Amygdala (tissue), 56 donors: Measurements from ENCODE around the gene PPP2R5E.

Experiments
- DNase-seq, 56 donors: peaks; one replicate each; lab custom pipeline; 2025; lab: John Stamatoyannopoulos, UW

PPP2R5E gene

DNA sequence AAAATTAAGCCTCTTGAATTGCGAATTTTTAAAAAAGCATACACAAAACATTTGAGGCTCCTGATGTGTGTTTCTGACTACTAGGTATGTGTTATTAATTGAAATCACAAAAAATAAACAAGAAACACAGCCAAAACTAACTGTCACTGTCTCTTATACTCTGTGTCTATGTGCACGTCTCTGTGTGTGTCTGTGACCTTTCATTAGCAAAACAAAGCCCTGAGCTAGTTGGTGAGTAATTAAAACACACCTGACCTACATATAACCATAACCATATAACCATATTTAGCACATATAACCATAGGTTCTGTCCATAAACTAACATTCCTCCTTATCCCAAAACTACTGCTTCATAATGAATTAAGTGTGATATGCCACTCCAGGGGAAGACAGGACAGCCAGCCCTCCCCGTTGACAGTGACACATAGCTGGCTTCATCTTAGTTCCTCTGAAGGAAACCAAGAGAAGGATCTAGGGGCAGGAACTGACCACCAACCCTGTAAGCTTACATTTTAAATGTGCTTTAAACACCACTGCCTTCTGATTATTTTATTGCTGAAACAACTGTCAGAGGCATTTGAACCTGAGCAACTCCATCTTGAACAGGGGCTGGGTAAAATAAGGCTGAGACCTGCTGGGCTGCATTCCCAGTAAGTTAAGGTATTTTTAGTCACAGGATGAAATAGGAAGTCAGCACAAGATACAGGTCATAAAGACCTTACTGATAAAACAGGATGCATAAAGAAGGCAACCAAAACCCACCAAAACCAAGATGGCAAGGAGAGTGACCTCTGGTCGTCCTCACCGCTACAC is 106.7 kb downstream of the PPP2R5E start:
- no peak for DNase-seq

DNA sequence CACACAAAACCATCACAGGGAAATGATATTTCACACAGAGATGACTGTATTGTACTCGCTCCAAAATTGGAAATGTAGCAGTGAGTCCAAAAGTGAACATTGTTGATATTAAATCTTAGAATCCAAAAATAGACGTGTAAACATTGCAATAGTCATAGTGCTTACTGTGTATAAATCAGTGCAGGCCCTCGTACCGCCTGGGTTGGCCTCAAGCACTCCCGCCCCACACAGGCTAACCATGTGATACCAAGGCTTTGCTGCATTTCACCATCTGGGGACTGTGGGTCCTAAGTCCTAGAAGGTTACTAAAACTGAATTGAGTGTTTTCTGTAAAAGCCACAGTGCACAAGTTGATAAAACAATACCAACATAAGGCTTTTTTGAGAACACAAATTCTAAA is 107.3 kb downstream of the PPP2R5E start:
- DNase-seq: peak in 16 of 56 donors; percentile 6 to 52 (median 20)

DNA sequence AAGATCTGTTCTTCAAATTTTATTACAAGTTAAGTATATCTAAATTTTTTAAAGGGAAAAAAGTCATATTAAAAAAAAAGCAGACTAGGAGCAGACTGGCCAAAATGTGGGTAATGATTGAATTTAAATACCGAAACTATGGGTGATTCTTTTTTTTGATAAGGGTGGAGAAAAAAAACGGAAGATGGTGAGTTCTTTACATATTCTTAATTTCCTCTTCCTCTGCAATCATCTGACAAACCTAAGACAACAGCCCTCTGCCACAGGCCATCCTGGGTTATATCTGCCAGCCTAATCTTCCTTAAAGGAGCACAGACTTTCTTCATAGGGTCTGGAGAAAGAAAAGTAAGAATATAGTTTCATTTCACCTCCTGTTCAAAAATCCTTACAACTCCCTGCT is 108.0 kb downstream of the PPP2R5E start:
- DNase-seq: no peak

DNA sequence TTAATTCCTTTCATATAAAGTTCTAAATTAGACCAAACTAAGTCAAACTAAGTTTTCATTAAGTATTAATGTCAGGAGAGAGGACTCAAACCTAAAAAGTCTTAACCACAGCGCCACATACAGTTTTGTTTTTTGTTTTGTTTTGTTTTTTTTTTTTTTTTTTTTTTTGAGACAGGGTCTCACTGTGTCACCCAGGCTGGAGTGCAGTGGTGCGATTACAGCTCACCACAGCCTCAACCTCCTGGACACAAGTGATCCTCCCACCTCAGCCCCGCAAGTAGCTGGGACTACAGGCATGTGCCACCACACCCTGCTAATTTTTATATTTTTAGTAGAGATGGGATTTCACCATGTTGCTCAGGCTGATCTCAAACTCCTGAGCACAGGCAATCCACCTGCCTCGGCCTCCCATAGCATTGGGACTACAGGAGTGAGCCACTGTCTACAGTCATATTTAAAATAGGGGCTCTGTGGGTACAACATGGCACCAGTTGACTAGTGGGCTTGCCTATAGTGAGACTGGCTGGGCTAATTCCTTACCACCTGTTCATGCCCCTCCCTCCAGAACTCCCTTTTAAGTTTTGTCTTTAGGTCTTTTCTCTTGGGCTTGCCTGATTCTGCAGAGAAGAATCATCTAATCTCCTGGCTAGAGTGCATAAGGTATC is 110.2 kb downstream of the PPP2R5E start:
- DNase-seq: no peak

DNA sequence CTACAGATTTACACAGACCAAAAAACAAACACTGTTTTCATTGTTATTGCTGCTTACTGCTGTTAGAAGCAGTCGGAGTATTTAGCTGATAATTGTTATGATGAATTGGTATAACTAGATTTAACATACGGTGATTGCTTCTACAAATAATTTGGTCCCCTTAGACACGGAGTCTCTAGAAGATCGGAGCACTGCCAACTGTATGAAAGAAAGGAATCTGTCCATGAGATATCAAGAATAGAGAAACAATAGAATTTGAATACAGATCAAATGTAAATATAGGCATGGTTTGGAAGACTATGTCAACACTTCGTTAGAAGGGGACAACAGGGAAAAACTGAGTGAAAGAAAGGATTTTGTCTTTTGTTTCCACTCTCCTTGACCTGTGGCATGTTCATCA is 110.9 kb downstream of the PPP2R5E start:
- no peak for DNase-seq

DNA sequence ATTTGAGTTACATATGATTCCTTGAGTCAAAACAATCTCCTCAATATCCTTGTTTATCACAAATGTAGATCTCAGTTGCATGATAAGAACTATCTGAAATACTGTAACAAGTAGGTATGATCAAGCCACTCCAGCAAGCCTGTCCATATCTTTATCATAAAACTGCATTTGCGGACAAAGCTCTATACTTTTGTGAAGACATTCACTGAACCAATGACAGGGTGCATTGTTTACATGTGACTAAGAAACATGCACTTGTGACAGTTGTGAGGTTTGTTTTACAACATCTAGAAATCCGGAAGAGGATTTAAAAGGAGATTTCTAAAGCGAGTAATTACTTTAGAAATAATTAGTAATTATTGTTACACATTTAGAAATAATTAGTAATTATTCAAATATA is 111.7 kb downstream of the PPP2R5E start:
- DNase-seq: no peak

DNA sequence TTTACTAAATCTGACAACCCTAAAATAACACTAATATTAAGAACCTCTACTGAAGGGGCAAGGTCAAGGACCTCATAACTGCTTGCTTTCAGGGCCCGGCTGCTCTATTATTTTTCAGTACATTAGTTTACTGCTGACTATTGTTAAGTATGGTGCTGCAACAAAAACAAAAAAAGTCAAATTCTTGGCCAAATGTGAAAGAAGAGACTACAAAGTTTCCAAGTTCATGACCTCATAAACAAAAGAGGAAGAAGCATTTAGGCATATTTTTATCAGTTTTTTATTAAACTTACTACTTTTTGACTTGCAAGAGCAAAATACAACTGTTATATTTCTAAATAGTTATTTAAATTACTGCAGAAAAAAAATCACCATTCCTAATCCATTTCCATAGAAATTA is 114.7 kb downstream of the PPP2R5E start:
- DNase-seq: no peak

DNA sequence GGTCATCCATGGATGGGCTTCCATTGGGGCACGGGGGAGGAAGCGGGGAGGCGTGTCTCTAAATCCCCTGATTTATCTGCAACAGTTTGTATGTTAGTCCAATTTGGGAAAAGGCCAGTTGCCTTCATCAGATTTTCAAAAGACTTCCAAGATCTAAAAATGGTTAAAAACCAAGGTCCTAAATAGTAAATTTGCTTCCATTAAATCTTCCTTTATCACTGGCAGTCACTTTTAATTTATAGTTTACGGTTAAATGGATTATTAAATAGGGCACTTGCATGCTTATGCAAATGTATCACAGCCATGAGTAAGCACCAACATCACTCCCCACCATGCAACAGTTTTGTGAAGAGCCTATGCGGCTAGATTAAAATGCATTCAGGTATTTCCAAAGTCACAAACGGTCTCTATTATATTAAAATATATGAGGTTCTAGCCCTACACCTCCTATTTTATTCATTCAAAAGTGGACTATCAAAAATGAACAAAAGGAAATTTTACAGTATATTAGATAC is 116.3 kb downstream of the PPP2R5E start:
- no peak for DNase-seq

DNA sequence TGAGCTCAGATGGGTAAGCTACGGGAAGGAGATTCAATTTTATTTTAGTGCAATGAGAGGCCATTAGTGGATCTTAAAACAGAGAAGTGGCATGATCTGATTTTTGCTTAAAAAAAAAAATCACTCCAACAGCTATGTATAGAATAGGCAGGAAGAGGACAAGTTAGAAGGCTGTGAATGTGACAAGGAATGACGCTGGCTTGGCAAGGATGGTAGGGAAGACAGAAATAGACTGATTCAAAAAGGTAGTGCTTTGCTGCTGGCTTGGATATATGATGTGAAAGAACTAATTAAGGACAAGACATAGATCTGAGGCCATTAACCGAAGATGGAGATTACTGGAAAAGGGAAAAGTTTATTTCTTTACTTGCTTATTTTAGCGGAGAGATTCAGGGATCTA is 119.3 kb downstream of the PPP2R5E start:
- no peak for DNase-seq

DNA sequence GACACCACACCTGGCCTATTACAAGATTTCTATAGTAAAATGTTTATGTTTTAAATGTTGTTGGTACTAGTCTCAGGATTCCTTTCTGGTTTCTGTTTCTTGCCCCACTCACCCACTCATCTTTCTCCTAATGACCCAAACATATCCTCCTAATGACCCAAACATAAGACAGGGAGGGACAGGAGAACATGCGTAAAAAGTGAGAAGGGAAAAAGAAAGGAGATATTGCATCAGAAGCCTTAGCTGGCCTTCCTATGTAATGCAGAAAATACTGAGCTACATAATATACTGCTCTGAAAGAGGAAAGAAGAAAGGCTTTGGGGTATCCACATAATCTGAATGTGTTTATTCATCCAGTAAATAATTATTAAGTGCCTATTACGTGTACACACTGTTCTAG is 119.8 kb downstream of the PPP2R5E start:
- DNase-seq: no peak

DNA sequence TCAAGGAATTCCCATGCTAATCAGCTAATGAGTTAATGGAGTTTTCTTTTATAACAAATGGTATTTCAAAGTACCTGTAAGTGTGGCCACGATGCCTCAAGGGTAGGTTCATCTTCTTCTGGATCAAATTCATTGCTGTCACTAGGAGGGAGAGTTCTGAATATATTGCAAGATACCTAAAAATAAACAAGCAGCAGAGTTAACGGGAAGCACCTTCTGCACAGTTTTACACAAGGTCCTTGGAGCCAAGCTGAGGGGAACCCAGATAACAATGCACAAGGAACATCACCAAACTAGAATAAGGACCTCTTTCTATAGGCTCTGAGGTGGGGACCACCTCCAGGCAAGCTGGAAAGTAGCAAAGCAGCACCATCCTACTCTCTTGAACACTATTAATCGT is 121.3 kb downstream of the PPP2R5E start:
- no peak for DNase-seq

DNA sequence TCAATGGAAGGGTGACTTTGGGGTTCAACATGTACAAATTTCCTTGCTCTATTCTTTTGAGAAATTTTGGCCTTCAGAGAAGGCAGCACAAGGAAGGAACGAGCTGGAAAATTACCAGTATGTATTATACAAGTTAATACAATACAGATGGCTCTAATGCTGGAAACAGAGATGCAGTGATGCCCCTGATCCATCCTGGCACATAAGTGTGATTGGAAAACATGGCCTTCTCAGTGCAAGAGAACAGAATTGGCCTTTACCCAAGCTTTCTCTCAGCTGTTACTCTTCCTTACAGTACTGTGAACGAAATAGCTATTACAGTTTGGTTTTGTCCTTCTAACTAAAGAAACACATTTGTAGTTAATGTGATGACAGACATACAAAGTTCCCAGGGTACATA is 122.0 kb downstream of the PPP2R5E start:
- no peak for DNase-seq

DNA sequence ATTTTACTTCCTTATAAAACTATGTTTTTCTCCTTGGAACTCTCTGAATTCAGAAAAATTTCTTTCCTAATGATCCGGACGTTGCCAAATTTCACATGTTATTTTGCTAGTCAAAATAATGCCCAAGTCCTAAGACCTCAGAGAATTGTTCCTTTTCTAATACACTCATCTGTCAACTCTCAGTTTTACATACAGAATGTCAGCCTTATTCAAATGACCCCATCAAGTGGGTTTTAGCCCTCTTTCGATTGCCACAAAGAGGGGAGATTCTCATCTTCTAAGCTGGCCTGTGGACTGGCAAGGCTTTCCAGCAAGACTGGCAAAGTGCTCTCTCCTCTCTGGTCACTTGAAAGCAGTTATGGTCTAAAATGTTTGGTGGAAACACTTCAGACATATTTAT is 125.2 kb downstream of the PPP2R5E start:
- no peak for DNase-seq

DNA sequence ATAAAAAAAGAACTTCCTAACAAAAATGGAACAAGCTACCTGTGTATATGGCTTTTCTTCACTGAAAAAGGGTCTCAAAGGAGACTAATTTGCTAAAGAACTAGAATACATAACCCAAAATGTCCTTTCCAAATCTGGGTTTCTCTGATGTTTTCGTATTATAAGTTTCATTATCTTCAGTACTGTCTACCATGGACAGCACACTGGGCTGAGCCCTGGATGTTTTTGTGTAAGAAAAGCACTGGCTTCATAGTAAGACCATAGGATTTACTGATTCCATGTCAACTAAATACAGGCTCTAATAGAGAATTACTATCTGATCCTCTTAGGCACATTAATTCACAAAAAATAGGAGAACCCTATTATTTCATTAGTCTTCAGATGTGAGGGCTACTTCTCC is 130.2 kb downstream of the PPP2R5E start:
- no peak for DNase-seq

DNA sequence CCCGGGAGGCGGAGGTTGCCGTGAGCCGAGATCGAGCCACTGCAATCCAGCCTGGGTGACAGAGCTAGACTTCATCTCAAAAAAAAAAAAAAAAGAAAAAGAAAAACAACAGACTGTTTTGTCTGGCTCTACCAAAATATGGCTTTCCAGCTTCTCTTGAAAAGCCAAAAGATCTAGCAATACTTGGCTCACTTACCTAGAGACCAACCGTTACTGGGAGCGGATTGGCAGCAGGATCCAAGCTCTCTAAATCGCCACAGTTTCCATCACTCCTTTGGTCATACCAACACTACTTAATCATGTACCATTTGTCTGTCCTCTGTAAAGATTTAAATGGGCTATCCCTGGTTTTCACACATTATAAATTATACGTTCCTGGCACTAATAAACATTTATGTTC is 136.8 kb downstream of the PPP2R5E start:
- DNase-seq: no peak

DNA sequence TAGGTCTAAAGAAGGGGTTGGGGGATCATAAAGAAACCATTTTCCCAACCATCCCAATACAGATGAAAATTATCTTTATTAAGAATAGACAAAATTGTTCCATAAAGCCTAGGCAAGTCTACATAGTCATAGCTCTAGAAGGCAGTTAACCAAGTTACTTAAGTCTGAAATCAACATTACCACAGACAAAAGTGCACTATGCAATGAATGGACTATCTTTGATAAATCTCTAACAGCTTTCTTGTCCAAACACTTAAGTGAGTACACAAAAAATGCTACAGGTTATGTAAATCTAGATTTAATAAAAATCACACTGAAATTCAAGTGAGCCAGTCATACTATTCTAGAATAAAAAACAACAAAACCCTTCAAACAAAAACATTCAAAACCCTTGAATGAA is 137.5 kb downstream of the PPP2R5E start:
- DNase-seq: no peak

DNA sequence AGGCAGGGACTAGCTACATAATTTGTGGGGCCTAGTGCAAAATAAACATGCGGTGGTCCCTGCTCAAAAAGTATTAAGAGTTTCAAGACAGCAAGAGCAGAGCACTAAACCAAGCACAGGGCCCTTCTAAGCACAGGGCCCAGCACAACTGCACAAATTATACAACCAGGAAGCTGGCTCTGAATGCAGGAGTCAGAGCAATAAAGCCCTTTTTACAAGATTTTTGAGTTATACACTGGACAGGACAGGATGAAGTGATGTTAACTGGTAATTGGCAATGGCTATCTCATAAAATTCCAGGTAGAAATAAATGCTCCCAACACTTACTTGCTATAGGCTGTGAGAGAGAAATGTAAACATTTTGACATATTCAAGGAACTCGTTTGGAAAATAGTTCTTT is 138.3 kb downstream of the PPP2R5E start:
- DNase-seq: no peak

DNA sequence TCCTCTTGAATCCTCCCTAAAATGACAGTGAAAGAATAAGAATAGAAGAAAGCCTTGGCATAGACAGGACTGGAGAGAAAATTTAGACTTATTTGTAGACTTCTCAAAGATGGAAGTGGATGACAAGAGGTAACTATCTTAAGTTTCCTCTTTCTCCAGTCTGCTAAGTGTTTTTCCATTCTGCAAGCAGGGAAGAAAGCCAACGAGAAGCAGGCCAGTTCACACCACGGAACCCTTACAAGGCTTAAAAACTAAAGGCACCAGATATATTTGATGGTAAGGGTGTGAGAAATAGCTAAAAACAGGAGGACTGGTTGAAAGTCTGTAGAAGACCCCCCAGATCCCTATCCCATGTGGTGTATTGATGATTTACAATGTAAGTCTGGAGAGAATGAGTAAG is 141.5 kb downstream of the PPP2R5E start:
- no peak for DNase-seq

DNA sequence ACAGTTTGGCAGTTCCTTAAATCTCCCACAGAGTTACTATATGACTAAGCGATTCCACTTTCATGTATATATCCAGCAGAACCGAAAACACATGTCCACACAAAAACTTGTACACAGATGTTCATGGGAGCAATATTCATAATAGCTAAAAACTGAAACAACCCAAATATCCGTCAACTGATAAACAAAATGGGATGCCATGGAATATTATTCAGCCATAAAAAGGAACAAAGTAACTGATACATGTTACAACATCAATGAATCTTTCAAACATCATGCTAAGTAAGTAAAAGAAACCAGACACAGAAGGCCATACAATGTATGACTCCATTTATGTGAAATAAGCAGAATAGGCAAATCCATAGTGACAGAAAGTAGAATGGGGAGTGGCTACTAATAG is 144.2 kb downstream of the PPP2R5E start:
- DNase-seq: no peak

DNA sequence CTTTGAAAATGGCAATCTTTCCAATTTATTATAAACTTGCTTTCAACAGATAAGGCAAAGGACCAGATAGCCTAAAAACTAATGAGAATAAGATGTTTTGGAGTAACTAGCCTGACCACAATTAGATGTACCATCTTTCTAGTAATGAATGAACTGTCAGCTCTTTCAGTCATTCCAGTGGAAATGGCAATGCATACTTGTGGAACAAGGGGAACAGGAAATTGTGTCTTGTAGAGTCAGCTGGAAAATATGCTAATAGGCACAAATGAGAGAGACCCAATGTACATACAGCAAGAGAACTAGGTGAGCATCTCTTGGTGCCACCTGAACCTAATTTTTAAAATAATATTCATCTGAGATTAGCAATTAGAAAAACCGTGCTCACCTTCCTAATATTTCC is 148.3 kb downstream of the PPP2R5E start:
- DNase-seq: no peak

DNA sequence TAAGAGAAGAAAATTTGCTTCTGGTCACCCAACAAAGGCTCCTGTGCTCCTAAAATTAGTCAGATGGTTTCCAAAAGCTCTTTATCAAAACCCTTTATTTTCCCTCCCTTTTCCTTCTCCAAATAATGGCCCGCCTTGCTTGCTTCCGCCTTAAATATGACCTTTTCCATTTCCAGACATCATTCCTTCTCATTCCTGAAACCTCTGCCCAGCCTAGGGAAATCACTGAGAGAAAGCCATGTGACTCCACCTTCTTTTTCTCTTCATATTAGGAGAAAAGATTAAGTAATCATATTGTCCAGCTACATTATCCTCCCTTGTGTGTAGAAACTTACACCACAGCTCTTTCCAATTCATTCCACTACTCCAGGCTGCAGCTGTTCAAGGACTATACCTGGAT is 148.7 kb downstream of the PPP2R5E start:
- no peak for DNase-seq

DNA sequence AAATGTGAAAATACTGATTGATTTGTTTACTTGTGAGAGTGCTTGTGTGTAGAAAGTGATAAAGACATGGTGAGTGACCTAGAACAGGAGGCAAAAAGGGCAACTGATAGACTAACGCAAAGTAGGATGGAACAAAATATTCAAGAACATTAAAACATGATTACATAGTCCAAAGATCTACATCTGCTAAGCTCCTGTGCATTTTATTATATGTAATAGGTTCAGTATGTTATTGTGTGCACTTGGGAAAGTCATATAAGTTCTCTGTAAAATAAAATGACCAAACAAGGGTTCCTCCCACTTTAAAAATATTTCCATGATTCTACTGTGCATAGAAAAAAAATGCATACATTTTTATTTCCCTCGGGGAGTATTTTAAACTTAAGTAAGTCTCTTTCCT is 150.2 kb downstream of the PPP2R5E start:
- DNase-seq: no peak
